Suprapubic skin (tissue), 4 donors: ENCODE data around the gene NPBWR2. TPM values are rescaled to one million over a fixed set of nuclear protein-coding genes. Genes with fewer than 3 reads are reported as not detected.

Experiments
- DNase-seq, 2 donors: peaks; one replicate each; pipeline ENCODE4 v3.0.0-alpha.2; 2019; ENCODE audit warnings: low spot score in 2 of 2
- H3K27ac ChIP-seq: fragments of 200-600 bp; sonication (generic); one replicate; pipeline ENCODE4 v1.5.1; 2019
- H3K27me3 ChIP-seq: fragments of 200-600 bp; sonication (generic); one replicate; pipeline ENCODE4 v1.5.1; 2019
- H3K36me3 ChIP-seq: fragments of 200-600 bp; sonication (generic); one replicate; pipeline ENCODE4 v1.5.1; 2019
- H3K4me1 ChIP-seq: fragments of 200-600 bp; sonication (generic); one replicate; pipeline ENCODE4 v1.5.1; 2019
- H3K4me3 ChIP-seq: fragments of 200-600 bp; sonication (generic); one replicate; pipeline ENCODE4 v1.5.1; 2019; ENCODE audit warnings: mild to moderate bottlenecking
- H3K9me3 ChIP-seq: fragments of 200-600 bp; sonication (generic); one replicate; pipeline ENCODE4 v1.5.1; 2019
- CTCF ChIP-seq, 2 donors: fragments of 200-600 bp in 1 of 2; fragments of 450-650 bp in 1 of 2; sonication (generic) in 1 of 2; IDR thresholded peaks; one replicate each; pipeline ENCODE4 v1.5.1; 2016 to 2019; ENCODE audit warnings: antibody characterized with exemption in 2 of 2, mild to moderate bottlenecking in 1 of 2, moderate library complexity in 1 of 2
- EP300 ChIP-seq: sonication (generic); formaldehyde crosslinking; IDR thresholded peaks from one replicate; pipeline ENCODE4 v1.6.1; 2017; ENCODE audit warnings: antibody characterized with exemption
- POLR2A ChIP-seq, 2 donors: fragments of 450-650 bp; IDR thresholded peaks; one replicate each; pipeline ENCODE4 v1.6.1; 2017; ENCODE audit warnings: antibody characterized with exemption in 2 of 2, mild to moderate bottlenecking in 2 of 2, moderate library complexity in 2 of 2
- POLR2AphosphoS5 ChIP-seq, 3 donors: sonication (generic); formaldehyde crosslinking; IDR thresholded peaks; one replicate each; pipeline ENCODE4 v1.6.1; 2017; ENCODE audit warnings: antibody characterized with exemption in 3 of 3
- WGBS: methylation state at CpG from one replicate; pipeline ENCODE4 v1.1.5; 2018; 5-methylcytosine and 5-hydroxymethylcytosine counted together
- total RNA-seq, 4 donors: library from RNA; depleted of rRNA; stranded (reverse); fragments of >200 nt; gene quantifications; one replicate each; pipeline ENCODE4 v1.1.0, GENCODE V29; 2016

The NPBWR2 gene
- not detected for total RNA-seq

DNA sequence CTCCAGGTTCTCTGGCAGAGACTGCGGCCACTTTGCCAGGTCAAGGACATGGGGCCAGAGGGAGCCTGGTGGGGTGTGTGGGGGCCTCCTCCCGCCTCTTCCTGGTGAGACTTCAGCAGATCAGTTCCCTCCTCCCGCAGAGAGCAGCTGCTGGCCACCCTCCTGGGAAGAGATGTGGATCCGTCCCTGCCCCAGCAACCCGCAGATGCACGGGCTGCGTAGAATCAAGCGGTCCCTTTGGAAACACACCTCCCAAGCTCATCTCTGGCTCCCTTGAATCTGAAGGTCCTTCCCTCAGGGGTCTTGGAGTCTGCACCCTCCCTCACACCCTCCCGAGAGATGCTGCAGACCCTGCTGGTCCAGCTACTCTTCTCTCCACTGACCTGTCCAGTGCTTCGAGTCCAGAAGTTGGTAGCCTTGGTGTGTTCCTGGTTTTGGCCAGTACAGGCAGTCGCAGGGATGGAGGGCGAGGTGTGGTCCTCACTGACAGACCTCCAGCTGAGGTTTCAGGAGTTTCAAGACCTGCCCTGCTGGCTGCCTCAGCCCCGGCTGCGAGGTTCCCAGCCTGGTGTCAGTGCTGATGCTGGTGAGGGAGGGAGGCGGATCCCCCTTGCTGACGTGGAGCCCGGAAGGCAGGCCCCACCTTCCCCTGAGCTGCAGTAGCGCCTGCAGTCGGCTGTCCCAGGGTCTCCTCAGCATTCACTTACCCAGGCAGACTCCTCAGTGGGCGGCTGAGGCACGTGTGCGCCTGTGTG lies at the start of gene NPBWR2:
Gene NPBWR2, minus strand, starts transcription at position 585 of the 755 bp plus-strand sequence. CDS start 734 bp downstream, outside the sequence.
- TF ChIP-seq EP300 (no peak), CTCF (IDR thresholded peaks at IDR 0.05) (no peak), POLR2A (IDR thresholded peaks at IDR 0.05) (no peak), POLR2AphosphoS5 (IDR thresholded peaks at IDR 0.05) (no peak)
- Histone ChIP-seq H3K36me3 (no peaks in the 10 kb centered on the region), H3K27me3 (peaks cover 55% of the 10 kb centered on the region), H3K27ac (no peak within 1 kb of the TSS), H3K9me3 (no peaks in the 10 kb centered on the region), H3K4me1 (peaks cover 8% of the 10 kb centered on the region), H3K4me3 (no peak within 1 kb of the TSS)
- WGBS, result 42% methylated on average over 7 of the region's 22 CpGs
- DNase-seq, result peak; percentile 59 to 67

DNA sequence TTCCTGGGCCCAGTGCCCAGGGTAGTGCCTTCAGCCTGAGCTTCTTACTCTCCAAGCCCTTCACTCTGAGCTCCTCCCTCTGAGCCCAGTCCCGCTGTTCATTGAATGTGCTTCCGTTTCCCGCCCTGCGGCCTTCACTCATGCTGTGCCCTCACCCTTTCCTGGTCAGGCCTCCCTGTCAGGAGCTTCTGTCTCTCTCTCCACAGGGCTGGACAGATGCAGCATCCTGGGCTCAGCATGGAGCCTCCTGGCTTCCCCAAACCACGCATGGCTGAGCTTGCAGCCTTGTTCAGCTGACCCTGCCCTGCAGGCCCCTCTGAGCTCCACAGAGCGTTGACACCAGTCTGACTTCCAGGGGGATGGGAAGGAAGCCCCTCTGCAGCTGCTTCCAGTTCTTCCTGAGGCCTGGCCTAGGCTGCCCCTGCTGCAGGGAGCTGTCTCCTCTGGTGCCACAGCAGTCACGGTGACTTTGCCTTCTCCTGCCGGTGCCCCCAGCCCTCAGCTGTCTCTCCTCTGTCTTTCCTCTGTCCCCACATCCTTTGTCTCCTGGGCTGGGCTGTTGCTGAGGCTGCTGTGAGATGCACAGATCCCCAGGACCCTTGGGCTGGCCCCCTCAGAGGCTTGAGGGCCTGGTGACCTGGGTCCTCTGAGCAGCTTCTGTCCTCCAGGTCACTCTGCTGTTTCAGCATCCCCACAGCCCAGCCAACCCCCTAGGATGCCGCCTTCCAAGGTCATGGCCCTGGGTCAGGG lies 48.9 kb upstream of the NPBWR2 start:
- no peak for DNase-seq
- no peak overlapping the region for H3K4me3 ChIP-seq
- no peak for TF ChIP-seq CTCF (IDR thresholded peaks at IDR 0.05)
- TF ChIP-seq POLR2AphosphoS5 (IDR thresholded peaks at IDR 0.05), result no peak
- no peak for TF ChIP-seq POLR2A (IDR thresholded peaks at IDR 0.05)
- TF ChIP-seq EP300, result no peak
- no peaks in the 10 kb centered on the region for H3K9me3 ChIP-seq
- no peak overlapping the region for H3K27ac ChIP-seq
- 55% methylated on average over 8 of the region's 9 CpGs for WGBS
- H3K4me1 ChIP-seq, result no peaks in the 10 kb centered on the region
- peaks cover 75% of the 10 kb centered on the region for H3K27me3 ChIP-seq
- H3K36me3 ChIP-seq, result no peaks in the 10 kb centered on the region

- no peak for TF ChIP-seq CTCF (IDR thresholded peaks at IDR 0.05)
- no peak for TF ChIP-seq EP300
- no peak for TF ChIP-seq POLR2A (IDR thresholded peaks at IDR 0.05)
- TF ChIP-seq POLR2AphosphoS5 (IDR thresholded peaks at IDR 0.05), result no peak
- peaks cover 67% of the 10 kb centered on the region for H3K27me3 ChIP-seq
Observed at GRCh38 chr20:64155258-64156135, 48.1 kb upstream of the NPBWR2 start.

GRCh38 chr20:64154590-64155257 lies 47.4 kb upstream of the NPBWR2 start:
- Histone ChIP-seq H3K27ac (no peak overlapping the region), H3K9me3 (no peaks in the 10 kb centered on the region), H3K4me1 (no peaks in the 10 kb centered on the region), H3K4me3 (no peak overlapping the region), H3K36me3 (no peaks in the 10 kb centered on the region), H3K27me3 (peaks cover 60% of the 10 kb centered on the region)
- DNase-seq, result no peak
- WGBS, result 65% methylated on average over 4 of the region's 9 CpGs
- TF ChIP-seq POLR2A (IDR thresholded peaks at IDR 0.05) (no peak), EP300 (no peak), CTCF (IDR thresholded peaks at IDR 0.05) (no peak), POLR2AphosphoS5 (IDR thresholded peaks at IDR 0.05) (no peak)

More at GRCh38 chr20:64155258-64156135, 48.1 kb upstream of the NPBWR2 start:
- Histone ChIP-seq H3K4me3 (no peak overlapping the region), H3K27ac (no peak overlapping the region), H3K4me1 (no peaks in the 10 kb centered on the region), H3K36me3 (no peaks in the 10 kb centered on the region), H3K9me3 (no peaks in the 10 kb centered on the region)
- WGBS, result 65% methylated on average over 12 of the region's 22 CpGs
- no peak for DNase-seq
